ENCODE results near the gene PRDM2.

GRCh38 chr1:13723810-13724209 is 23.8 kb downstream of the PRDM2 start:
- TF ChIP-seq CTCF (conservative IDR thresholded peaks at IDR 0.05; ENCODE audit: low read depth, low read length) (no peak), EZH2 (IDR thresholded peaks at IDR 0.05; ENCODE audit: borderline replicate concordance, low read depth, low read length, poor library complexity, severe bottlenecking) (no peak)
